GM21576 (cell line): ENCODE data around the gene OTOGL.
"Not testable (repeated sequence)": the region's sequence is repeated elsewhere in the genome, so short reads cannot be mapped to it uniquely, and the experiment has no call there.

Experiments
- ATAC-seq: cut with Tn5 transposase; IDR thresholded peaks from one replicate; pipeline ENCODE4 v1.9.1; 2021; ENCODE audit warnings: mild to moderate bottlenecking, moderate library complexity; ENCODE audit not compliant: unreplicated experiment

The OTOGL gene

DNA sequence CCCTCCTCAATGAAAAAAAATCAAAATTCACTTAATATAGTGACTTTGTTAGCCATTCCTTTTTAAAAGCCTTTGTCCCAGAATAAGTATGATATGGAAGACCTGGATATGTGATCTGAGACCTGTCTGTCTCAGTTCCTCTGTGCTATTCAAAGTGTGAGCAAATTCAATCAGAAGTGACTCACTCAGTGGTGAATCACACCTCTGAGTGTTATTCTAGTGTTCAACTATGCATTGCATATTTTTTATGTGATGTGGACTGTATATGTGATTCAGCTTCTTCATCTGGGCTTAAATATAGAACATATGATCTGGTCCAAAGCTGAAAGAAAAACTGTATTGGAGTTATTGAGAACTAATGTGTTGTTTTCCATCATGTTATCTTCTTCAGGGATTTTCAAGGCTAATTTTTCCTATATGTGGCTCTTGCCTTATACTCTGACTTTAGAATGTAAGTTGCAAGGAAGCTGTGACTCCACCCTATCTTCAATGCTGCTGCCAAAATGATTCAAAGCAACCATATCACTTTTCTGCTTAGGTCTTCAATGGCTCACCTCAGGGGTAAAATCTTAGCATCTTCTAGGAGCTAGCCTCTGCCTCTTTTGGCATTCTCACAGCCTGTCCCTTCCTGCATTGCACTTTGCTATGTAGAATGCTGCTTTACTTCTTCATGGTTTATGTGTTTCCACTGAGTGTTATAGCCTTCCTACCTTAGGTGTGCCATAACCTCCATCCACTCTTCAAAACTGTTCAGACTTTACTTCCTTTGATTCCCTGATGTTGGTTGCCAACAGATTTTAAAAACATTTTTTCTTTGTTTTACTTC, 169.8 kb downstream of the OTOGL start:
- peak; percentile 50 for ATAC-seq

DNA sequence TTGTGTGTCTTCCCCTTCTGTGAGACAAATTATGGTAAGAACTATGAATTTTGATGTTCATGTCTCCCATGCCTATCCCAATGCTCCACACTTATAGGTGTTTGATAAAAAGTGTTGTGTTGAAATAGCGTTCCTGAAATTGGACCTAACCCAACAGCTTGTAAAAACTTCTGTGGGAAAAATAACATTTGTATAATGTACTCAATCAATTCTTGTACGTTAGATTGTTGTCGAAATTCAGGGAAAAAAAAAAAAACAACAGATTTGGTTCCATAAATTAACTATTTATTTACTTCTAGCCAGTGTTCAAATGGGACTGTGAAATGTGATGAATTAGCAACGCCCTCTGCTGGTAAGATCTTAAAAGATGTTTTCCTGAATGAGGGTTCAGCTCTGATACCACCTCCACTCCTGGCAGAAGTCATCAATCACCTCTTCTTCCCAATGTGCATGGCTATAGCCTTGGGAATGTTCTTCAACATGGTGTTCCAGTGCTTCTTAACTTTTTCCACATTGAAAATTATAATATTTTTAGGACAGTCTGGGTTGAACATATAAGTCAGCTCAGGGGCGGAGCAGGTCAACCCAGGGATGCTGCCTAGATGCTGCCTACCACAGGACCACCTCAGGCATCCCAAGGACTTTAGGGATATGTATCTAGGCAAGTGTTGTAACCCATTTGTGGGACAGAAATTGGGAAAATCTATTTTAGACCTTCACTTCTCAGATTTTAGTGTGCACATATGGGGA, 170.6 kb downstream of the OTOGL start:
- no peak for ATAC-seq

DNA sequence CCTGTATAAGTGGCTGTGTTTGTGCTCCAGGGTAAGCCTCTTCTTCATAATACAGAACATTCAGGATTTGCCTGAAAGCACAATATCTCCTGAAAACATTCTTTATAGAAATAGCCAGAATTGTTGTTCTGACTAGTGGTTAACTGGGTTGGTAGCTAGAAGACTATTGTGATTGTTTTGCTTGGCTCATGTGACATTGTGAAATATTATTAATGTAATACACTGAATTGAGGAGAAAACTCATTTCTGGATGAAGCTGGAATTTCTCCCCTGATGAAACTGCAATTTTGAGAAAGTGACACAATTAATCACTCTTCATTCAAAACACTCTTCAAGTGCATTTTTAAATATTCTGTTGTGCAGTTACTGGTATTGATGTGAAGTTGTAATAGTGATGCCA, 172.4 kb downstream of the OTOGL start:
- no peak for ATAC-seq

DNA sequence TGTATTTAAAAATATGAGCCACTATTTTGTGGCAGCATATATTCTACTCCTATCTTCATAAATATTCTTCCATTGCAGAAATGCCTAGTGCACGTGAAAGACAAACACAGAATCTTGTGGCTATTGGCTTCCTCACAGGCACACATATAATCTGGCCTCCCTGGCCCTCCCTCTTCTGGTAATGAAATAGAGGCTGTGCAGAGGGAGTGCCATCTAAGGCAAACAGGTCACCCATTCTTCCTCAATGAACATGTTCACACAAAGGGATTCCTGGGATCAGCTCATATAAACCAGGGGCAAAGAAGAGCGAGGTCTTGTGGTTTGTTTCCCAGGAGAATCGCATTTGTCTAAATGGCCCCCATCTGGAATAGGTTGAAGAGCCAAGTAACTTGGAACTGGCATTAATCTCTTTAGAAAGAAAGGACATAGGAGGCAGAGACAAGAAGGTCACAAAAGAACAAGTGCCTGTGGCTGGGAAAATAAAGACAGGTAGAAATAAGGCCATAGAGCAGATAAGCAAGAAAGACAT, 173.1 kb downstream of the OTOGL start:
- ATAC-seq: no peak

DNA sequence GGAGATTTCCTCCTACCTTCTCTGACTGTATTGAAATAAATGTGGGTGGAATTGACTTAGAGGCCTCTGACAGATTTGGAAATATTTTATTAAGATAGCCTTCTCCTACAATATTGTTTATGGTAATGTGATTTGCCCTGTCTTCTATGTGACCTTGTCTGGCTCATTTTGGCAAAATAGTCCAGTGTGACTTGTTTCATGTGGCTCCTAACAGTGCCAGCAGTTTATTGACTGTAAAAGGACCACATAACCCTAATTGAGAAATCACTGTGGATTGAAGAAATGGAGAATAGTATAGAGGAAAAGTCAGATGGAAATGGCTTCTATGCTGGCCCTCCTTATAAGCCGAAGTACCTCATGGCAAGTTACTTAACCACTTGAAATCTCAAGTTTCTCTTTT, 173.8 kb downstream of the OTOGL start:
- no peak for ATAC-seq

DNA sequence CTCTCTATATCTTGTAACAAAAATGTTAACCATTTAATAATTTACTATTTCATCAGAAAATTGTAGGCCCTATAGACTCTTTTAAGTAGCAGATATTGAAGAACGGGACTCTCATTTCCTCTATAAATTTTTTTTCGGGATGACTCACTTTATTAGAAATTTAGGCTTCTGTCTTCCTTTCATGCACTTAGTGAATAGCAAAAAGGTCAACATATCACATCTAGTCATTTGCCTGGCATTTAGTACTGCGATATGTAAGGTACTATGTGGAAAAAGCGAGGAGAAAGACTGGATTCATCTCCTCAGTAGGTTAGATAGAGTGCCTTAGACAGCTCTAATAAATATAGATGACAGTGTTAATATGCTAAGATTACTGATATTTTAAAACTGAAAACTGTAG, 178.4 kb downstream of the OTOGL start:
- ATAC-seq: no peak

DNA sequence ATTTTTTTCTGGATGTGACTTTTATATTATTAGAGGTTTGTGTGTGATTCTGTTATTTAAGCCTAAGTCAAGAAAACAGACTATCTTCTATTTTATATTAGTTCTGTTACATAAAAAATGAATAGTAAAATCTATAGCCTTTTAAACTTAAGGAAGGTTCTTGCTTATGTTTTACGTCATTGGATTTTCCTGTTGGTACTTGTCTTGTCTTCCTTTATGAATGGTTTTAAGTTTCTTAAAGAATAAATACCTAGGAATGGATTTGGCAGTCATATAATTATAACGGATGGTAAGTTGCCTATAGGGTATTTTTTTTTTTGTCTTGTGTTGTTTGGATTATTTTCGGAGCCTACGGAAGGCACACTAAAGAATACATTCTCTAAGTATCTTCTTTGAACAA, 182.9 kb downstream of the OTOGL start:
- ATAC-seq: no peak

DNA sequence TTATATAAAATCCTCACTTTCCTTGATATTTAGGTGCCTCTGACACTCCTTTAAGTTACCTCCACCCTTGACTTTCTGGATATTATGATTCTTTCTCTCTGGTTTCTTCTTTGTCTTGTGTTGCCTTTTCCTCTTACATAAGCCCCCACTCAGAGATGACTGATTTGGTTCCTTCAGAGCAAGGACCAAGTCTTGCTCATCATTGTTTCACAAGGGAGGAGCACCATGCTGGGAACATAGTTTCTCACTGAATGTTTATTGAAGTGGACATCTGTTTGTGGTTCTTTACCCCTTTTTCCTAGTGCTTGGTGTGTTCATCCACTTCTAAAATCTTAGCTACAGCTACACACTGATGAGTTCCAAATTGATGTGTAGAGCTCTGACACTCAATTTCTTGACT, 183.4 kb downstream of the OTOGL start:
- ATAC-seq: no peak

DNA sequence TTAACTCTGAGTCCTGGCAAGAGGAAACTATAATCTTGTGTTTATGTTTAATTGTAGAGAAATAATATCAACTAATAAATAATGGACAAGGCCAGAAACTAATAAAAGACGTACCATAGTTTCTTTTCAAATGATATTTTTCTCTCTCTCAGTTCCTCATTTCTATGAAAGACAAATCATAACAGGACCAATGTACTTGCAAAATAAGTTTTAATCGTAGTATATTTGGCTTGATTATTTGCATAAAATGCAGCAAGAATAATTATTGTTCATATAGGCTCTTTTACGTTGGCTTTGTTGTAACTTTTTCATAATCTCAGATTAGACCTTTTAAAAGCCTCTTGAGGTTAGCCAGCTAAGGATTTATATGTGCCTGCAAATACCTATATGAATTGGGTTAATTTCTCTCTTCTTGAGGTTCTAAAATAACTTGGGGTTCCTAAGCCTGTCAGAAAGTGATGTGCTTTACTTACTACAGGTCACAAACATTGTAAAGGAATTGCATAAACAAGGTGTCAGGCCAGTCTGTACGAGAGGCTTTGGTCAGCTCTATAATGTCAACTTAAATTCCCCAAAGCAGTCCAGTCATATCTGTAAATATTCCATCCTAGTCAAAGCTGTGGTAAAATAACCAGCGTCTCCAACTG, 191.9 kb downstream of the OTOGL start:
- peak; percentile 33 for ATAC-seq

DNA sequence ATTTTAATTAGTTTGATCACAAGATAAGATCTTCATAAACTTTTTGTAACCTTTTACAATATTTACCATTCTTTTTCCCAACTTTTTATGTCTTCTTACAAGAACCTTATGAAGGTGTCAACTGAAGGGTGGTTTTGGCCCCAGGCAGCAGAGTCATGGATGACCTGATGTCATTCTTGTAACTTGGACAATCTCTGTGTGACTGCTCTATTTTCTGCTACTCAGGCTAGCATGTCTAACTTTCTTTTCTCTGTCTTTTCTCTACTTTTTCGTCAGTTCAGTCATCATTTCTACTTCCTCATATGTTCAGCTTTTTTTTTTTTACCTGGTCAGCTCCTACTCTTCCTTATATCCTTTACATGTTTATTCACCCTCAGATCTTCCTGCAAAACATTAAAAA, 194.0 kb downstream of the OTOGL start:
- ATAC-seq: peak; percentile 64

DNA sequence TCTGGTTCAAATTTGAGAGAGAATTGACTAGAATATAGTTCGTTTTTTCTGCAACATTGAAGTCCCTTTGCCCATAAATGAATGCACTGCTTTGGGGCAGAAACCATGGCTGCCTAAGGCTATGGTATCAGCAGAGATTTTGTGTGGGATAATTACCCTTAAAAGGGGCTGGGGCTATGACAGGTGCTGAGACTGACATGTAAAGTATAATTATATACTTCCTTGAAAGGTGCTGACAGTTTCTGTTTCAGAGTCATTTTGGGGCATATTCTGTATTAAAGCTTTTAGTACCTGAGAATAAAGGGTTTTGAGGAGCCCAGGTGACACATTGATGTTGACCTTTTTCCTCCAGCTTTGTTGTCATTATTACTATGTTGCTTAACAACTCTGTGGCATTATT, 194.4 kb downstream of the OTOGL start:
- ATAC-seq: peak; percentile 83

DNA sequence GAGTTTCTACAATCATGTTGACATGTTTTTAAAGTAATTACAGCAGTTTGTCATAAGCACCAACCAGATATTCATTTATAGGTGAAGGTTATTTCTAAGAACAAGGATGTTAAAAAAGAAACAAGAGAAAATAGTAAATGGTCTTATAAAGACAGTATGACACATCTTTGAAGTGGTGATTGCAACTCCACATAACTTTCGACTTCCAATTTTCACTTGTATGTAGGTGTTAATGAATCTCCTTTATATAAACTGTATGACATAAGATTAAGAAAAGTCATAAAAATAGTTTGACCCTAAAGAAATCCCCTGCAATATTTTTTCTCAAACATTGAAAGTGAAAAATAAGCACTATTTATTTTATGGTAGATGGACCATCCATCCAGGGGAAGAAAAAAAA, 199.9 kb downstream of the OTOGL start:
- peak; percentile 49 for ATAC-seq

DNA sequence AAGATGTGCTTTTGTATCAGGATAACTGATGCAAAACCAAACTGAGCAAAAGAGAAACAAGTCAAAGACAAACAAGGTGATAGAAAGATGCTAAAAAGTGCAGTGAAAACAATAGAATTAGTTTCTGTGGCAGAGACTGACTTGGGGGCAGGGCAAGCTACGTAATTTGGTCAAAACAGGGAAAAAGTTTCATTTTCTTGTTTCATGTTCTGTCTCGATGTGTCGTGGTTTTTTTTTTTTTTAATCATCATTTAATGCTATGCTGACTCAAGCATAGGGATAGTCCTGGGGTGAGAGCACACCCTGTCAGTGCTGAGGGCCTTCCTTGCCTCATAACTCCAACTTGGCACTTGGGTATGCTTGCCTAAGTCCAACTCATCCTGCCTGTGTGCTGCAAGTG, 200.6 kb downstream of the OTOGL start:
- peak; percentile 70 for ATAC-seq

DNA sequence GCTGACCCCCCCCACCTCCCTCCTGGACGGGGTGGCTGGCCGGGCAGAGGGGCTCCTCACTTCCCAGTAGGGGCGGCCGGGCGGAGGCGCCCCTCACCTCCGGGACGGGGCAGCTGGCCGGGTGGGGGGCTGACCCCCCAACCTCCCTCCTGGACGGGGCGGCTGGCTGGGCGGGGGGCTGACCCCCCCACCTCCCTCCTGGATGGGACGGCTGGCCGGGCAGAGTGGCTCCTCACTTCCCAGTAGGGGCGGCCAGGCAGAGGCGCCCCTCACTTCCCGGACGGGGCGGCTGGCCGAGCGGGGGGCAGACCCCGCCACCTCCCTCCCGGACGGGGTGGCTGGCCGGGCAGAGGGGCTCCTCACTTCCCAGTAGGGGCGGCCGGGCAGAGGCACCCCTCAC, 208.1 kb downstream of the OTOGL start:
- not testable (repeated sequence) for ATAC-seq

DNA sequence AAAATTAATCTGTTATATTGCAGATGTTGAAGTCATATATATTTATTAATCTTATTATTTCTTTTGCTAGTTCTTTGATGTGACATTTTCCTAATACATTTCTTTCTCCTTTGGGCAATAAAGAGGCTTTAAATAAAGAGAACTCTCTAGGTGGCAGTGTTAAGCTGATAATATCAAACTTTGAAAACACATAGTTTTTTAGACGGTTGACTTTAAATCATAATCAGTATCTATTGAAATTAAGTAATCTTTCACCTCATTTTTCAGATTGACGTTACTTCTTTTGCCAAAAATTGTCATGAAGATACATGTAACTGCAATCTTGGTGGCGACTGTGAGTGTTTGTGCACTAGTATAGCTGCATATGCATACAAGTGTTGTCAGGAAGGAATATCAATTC, 213.9 kb downstream of the OTOGL start:
- no peak for ATAC-seq

DNA sequence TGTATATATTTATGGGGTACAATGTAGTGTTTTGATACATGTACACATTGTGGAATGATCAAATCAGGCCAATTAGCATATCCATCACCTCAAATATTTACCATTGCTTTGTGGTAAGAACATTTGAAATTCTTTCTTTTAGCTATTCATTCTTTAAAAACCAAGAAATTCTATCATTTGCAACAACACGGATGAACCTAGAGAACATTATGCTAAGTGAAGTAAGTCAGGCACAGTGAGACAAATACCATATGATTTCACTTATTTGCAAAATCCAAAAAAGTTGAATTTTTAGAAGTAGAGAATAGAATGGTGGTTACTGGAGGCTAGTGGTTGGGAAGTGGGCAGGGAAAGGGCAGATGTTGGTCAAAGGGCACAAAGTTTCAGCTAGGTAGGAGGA, 215.4 kb downstream of the OTOGL start:
- ATAC-seq: no peak

DNA sequence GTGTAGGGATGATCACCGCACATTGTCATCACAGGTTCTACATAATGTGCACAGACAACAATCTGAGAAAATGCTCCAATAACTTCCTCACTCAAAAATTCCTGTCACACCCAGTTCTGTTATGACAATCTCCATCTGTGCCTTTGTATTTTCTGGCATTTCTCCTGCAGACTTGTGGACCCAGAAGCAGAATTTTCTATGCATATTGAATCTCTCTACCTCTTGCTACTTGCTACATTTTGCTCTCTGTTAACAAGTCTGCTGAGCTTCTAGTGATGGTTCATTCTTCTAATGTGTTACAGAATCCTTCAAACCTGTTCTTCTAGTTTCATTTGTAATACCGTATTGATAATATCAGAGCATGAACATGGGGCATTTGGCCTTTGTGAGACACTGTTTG, 216.9 kb downstream of the OTOGL start:
- no peak for ATAC-seq

DNA sequence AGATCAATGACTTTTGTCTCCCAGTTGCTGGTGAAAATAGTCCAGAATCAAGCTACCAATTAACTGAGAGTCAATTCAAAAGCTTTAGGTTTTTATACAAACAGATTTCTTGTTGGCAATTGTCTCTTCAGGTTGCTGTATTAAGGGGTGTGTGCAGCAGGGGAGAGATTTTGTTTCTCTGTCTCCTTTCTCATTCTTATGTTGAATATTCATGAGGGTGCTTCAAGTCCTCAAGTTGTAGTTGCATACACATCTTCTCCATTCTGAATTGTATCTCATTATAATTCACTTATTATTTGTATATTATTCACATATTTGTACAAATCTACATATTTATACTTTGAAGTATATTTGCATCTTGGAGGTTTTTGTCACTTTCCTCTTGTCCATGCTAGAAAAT, 218.0 kb downstream of the OTOGL start:
- ATAC-seq: no peak

DNA sequence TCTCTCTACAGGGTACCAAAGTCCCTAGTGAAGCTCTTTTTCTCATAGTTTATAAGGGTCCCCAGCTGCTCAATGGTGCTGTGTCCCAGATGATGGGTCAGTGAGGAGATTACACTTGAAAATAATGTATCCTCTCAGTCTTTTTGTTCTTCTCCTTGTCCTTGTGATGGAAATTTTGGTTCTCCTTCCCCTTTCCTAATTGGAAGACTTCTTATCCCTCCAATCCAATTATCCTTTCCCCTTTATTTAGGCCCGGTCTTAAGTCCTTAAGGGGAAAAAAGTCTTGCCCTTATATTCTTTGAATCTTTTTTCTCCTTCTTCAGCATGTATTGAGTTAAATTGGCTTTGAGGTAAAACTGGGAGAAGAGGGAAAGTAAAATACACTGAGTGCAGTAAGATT, 218.6 kb downstream of the OTOGL start:
- ATAC-seq: no peak

DNA sequence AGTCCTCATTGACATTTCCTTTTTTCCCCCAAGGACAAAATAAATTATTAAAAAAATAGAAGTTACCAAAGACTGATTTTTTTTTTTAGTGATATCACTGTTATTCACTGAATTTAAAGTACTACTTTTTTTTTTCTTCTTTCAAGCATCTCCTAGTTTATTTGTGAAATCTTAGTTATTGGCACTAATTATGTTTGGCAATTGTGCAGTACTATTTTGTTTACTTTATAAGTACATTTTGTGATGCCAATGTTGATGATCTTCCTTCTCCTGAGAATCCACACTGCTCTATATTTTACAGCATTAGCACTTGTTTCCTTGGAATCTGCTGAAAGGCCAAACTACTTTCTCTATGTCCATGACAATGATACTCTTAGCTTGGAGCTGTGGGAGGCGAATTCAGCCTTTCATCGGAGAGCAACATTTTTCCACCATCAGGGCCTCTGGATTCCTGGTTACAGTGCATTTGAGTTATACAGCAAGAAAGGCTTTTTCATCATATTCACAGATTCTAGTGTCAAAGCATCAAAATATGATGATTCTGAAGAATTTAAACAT, 220.9 kb downstream of the OTOGL start:
- ATAC-seq: no peak

DNA sequence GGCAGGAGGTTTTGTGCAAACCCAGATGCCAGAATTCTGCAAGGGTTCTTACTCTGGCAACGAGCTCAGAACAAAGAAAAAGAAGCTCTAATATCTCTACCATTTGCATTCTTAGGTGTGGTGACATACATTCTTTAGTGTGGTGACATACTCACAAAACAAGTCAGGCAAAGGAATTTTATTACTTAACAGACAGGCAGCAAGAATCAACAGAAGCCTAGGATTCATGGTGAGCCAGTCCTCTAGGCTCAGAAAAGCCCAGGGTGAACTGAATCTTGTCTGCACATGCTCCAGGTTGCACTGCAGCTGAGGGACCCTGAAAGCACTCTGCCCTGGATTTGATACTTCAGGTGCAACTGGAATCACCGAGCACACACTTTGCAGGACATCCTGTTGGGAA, 222.3 kb downstream of the OTOGL start:
- ATAC-seq: no peak
